HepG2 (cell line): ENCODE results near the gene RNGTT. TPM values are rescaled to one million over a fixed set of nuclear protein-coding genes. Genes with fewer than 3 reads are reported as not detected.

Experiments
- DR1 ChIP-seq: sonication (generic); formaldehyde crosslinking; IDR thresholded peaks from 2 replicates; pipeline ENCODE4 v1.8.0; 2021; ENCODE audit warnings: mild to moderate bottlenecking, missing genetic modification reagents, inconsistent platforms
- HNF4A ChIP-seq: sonication (generic); formaldehyde crosslinking; IDR thresholded peaks from 2 replicates; pipeline ENCODE4 v1.4.0; 2020; ENCODE audit warnings: missing genetic modification reagents
- KDM1A ChIP-seq: IDR thresholded peaks from 2 replicates; pipeline ENCODE4 v1.6.1; 2016; ENCODE audit warnings: missing compliant biosample characterization
- NCOA2 ChIP-seq: sonication (generic); formaldehyde crosslinking; IDR thresholded peaks from 2 replicates; pipeline ENCODE4 v1.8.0; 2022; ENCODE audit warnings: inconsistent platforms
- SMARCC2 ChIP-seq: fragments of 450-650 bp; IDR thresholded peaks from 2 replicates; pipeline ENCODE4 v1.6.1; 2017; ENCODE audit warnings: antibody characterized with exemption, mild to moderate bottlenecking
- SYNCRIP ChIP-seq: fragments of 200-400 bp; formaldehyde crosslinking; IDR thresholded peaks from 2 replicates; pipeline ENCODE4 v1.6.1; 2018; ENCODE audit warnings: mild to moderate bottlenecking, low read depth, low read length; ENCODE audit not compliant: insufficient read depth
- ZBTB7B ChIP-seq: sonication (generic); formaldehyde crosslinking; IDR thresholded peaks from 2 replicates; pipeline ENCODE4 v1.4.0; 2020; ENCODE audit warnings: missing genetic modification reagents
- ZBTB8A ChIP-seq: sonication (generic); formaldehyde crosslinking; IDR thresholded peaks from 2 replicates; pipeline ENCODE4 v1.4.0; 2020; ENCODE audit warnings: mild to moderate bottlenecking, low read depth, missing genetic modification reagents, borderline replicate concordance
- ZC3H13 ChIP-seq: sonication (generic); formaldehyde crosslinking; IDR thresholded peaks from 2 replicates; pipeline ENCODE4 v1.8.1; 2023; ENCODE audit warnings: mild to moderate bottlenecking, missing genetic modification reagents, moderate library complexity
- ZNF33A ChIP-seq: sonication (generic); formaldehyde crosslinking; IDR thresholded peaks from 2 replicates; pipeline ENCODE4 v1.5.1; 2020; ENCODE audit warnings: missing genetic modification reagents, mild to moderate bottlenecking, moderate library complexity, borderline replicate concordance
- ZNF33B ChIP-seq: sonication (generic); formaldehyde crosslinking; IDR thresholded peaks from 2 replicates; pipeline ENCODE4 v1.5.1; 2020; ENCODE audit warnings: mild to moderate bottlenecking, missing genetic modification reagents
- ZNF549 ChIP-seq: sonication (generic); formaldehyde crosslinking; IDR thresholded peaks from 2 replicates; pipeline ENCODE4 v1.5.0; 2020; ENCODE audit warnings: missing genetic modification reagents
- ZNF589 ChIP-seq: sonication (generic); formaldehyde crosslinking; conservative IDR thresholded peaks from 2 replicates; pipeline ENCODE4 v1.8.0; 2022; ENCODE audit warnings: mild to moderate bottlenecking, moderate library complexity, missing genetic modification reagents
- ZNF720 ChIP-seq: sonication (generic); formaldehyde crosslinking; IDR thresholded peaks from 2 replicates; pipeline ENCODE4 v1.4.0; 2020; ENCODE audit warnings: missing genetic modification reagents
- polyA plus RNA-seq, 8 experiments: library from polyadenylated mRNA; depleted of rRNA in 3 of 8; stranded (reverse) in 7 of 8; unstranded in 1 of 8; fragments of >200 nt; fragmentation: Illumina TruSeq in 4 of 8; extraction: Trizol in 4 of 8; gene quantifications; 2 replicates each; pipeline versions ENCODE4 v1.2.1 to v1.2.3, GENCODE V29; 2011 to 2016; ENCODE audit warnings: low read depth in 4 of 8, missing spikeins in 1 of 8, mixed read lengths in 1 of 8; ENCODE audit not compliant: insufficient read depth in 1 of 8
- total RNA-seq, 5 experiments: library from RNA; depleted of rRNA; stranded (reverse); fragments of >200 nt; fragmentation: Illumina TruSeq; extraction: Trizol; gene quantifications; 2 replicates each; pipeline ENCODE4 v1.2.3, GENCODE V29; 2016; ENCODE audit warnings: low read depth in 1 of 5
- TF ChIP-seq, protein P1 (sequence below): sonication (generic); formaldehyde crosslinking; IDR thresholded peaks from 2 replicates; pipeline ENCODE4 v1.5.1; 2020; ENCODE audit warnings: mild to moderate bottlenecking, missing genetic modification reagents, moderate library complexity
- TF ChIP-seq, protein P2 (sequence below): IDR thresholded peaks from 2 replicates; pipeline ENCODE4 v1.6.1; 2012; ENCODE audit warnings: low read depth, low read length, improper control_type of control experiment
- TF ChIP-seq, protein P3 (sequence below): sonication (generic); formaldehyde crosslinking; conservative IDR thresholded peaks from 2 replicates; pipeline ENCODE4 v1.8.0; 2022; ENCODE audit warnings: mild to moderate bottlenecking, moderate library complexity, missing genetic modification reagents
- TF ChIP-seq, protein P4 (sequence below): IDR thresholded peaks from 2 replicates; pipeline ENCODE4 v1.6.1; 2016; ENCODE audit warnings: mild to moderate bottlenecking, missing biosample characterization, missing genetic modification reagents
- TF ChIP-seq, protein P5 (sequence below): sonication (generic); formaldehyde crosslinking; conservative IDR thresholded peaks from 2 replicates; pipeline ENCODE4 v1.8.0; 2022; ENCODE audit warnings: missing genetic modification reagents

The RNGTT gene
- total and polyA plus RNA-seq, 2 of the 13 experiments (the other 11 are each of a cell fraction or from before 2014, with no cell fraction given), result 6.0 to 22.6 TPM

DNA sequence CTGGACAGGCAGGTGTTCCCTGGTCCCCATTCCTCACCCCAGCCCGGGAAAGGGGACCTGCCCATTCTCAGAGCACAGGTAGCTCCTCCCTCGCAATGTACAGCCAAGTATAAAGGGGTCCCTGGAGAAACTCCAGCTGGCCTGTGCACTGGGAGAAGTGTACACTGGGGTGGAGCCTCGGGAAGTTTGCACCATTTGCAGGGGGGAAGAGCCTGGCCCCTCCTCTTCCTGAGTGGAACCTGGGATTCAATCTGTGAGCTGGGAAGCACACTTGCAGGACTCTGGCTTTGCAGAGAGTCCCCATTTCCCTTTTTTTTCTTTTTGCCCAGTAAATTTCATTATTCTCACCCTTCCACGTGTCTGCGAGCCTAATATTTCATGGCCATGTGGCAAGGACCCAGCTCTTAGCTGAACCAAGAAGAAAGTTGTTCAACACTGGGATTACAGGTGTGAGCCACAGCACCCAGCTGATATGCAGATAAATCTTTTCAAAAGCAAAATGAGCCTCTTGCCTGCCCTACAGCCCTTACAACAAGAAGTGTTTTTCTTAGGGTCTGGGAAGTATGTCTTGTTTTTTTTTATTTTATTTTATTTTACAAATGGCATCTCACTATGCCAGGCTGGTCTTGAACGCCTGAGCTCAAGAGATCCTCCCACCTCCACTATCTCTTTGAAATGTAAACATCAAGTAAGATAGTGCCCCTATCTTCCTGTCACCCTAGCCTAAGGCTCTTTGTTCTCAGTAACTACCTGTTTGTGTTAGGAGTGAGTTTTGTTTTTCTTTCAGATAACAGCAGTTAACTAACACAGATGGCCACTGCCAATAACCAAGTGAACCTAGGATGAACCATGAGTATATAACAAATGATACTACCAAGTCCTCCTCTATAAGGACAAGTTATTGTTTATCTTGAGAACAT lies 9.3 kb upstream of the RNGTT start (continued):
- TF ChIP-seq, protein P1, sequence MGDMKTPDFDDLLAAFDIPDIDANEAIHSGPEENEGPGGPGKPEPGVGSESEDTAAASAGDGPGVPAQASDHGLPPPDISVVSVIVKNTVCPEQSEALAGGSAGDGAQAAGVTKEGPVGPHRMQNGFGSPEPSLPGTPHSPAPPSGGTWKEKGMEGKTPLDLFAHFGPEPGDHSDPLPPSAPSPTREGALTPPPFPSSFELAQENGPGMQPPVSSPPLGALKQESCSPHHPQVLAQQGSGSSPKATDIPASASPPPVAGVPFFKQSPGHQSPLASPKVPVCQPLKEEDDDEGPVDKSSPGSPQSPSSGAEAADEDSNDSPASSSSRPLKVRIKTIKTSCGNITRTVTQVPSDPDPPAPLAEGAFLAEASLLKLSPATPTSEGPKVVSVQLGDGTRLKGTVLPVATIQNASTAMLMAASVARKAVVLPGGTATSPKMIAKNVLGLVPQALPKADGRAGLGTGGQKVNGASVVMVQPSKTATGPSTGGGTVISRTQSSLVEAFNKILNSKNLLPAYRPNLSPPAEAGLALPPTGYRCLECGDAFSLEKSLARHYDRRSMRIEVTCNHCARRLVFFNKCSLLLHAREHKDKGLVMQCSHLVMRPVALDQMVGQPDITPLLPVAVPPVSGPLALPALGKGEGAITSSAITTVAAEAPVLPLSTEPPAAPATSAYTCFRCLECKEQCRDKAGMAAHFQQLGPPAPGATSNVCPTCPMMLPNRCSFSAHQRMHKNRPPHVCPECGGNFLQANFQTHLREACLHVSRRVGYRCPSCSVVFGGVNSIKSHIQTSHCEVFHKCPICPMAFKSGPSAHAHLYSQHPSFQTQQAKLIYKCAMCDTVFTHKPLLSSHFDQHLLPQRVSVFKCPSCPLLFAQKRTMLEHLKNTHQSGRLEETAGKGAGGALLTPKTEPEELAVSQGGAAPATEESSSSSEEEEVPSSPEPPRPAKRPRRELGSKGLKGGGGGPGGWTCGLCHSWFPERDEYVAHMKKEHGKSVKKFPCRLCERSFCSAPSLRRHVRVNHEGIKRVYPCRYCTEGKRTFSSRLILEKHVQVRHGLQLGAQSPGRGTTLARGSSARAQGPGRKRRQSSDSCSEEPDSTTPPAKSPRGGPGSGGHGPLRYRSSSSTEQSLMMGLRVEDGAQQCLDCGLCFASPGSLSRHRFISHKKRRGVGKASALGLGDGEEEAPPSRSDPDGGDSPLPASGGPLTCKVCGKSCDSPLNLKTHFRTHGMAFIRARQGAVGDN (CRISPR knock-in tag), result 0 out of 2 replicates have a peak, but pooled peaks have one; percentile 14
- TF ChIP-seq, protein P2, sequence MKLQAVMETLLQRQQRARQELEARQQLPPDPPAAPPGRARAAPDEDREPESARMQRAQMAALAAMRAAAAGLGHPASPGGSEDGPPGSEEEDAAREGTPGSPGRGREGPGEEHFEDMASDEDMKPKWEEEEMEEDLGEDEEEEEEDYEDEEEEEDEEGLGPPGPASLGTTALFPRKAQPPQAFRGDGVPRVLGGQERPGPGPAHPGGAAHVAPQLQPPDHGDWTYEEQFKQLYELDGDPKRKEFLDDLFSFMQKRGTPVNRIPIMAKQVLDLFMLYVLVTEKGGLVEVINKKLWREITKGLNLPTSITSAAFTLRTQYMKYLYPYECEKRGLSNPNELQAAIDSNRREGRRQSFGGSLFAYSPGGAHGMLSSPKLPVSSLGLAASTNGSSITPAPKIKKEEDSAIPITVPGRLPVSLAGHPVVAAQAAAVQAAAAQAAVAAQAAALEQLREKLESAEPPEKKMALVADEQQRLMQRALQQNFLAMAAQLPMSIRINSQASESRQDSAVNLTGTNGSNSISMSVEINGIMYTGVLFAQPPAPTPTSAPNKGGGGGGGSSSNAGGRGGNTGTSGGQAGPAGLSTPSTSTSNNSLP, result no peak
- TF ChIP-seq ZNF589 (CRISPR knock-in tag) (no peak), KDM1A (CRISPR knock-in tag) (no peak; the same call in 1 of the 2 replicates), NCOA2 (CRISPR knock-in tag) (peak; percentile 90), ZNF549 (CRISPR knock-in tag) (no peak), DR1 (CRISPR knock-in tag) (no peak), ZNF33A (CRISPR knock-in tag) (no peak), ZBTB7B (CRISPR knock-in tag) (no peak), SMARCC2 (no peak), ZBTB8A (no peak), ZNF33B (no peak), HNF4A (CRISPR knock-in tag) (peak; percentile 72), ZNF720 (CRISPR knock-in tag) (no peak), SYNCRIP (no peak), ZC3H13 (CRISPR knock-in tag) (no peak)
- TF ChIP-seq, protein P3, sequence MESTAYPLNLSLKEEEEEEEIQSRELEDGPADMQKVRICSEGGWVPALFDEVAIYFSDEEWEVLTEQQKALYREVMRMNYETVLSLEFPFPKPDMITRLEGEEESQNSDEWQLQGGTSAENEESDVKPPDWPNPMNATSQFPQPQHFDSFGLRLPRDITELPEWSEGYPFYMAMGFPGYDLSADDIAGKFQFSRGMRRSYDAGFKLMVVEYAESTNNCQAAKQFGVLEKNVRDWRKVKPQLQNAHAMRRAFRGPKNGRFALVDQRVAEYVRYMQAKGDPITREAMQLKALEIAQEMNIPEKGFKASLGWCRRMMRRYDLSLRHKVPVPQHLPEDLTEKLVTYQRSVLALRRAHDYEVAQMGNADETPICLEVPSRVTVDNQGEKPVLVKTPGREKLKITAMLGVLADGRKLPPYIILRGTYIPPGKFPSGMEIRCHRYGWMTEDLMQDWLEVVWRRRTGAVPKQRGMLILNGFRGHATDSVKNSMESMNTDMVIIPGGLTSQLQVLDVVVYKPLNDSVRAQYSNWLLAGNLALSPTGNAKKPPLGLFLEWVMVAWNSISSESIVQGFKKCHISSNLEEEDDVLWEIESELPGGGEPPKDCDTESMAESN, result no peak
- TF ChIP-seq, protein P4, sequence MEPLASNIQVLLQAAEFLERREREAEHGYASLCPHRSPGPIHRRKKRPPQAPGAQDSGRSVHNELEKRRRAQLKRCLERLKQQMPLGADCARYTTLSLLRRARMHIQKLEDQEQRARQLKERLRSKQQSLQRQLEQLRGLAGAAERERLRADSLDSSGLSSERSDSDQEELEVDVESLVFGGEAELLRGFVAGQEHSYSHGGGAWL (CRISPR knock-in tag), result no peak
- TF ChIP-seq, protein P5, sequence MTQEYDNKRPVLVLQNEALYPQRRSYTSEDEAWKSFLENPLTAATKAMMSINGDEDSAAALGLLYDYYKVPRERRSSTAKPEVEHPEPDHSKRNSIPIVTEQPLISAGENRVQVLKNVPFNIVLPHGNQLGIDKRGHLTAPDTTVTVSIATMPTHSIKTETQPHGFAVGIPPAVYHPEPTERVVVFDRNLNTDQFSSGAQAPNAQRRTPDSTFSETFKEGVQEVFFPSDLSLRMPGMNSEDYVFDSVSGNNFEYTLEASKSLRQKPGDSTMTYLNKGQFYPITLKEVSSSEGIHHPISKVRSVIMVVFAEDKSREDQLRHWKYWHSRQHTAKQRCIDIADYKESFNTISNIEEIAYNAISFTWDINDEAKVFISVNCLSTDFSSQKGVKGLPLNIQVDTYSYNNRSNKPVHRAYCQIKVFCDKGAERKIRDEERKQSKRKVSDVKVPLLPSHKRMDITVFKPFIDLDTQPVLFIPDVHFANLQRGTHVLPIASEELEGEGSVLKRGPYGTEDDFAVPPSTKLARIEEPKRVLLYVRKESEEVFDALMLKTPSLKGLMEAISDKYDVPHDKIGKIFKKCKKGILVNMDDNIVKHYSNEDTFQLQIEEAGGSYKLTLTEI (CRISPR knock-in tag), result no peak
